HG03139 (cell line): Measurements from ENCODE around the gene TSPEAR.

Experiments used
- ATAC-seq: cut with Tn5 transposase; IDR thresholded peaks from one replicate; pipeline ENCODE4 v1.9.1; 2021; ENCODE audit not compliant: unreplicated experiment

TSPEAR gene

GRCh38 chr21:44533891-44534627, 177.3 kb downstream of the TSPEAR start:
- ATAC-seq, result no peak

- no peak for ATAC-seq
Observed at GRCh38 chr21:44533121-44533890, 178.1 kb downstream of the TSPEAR start.

DNA sequence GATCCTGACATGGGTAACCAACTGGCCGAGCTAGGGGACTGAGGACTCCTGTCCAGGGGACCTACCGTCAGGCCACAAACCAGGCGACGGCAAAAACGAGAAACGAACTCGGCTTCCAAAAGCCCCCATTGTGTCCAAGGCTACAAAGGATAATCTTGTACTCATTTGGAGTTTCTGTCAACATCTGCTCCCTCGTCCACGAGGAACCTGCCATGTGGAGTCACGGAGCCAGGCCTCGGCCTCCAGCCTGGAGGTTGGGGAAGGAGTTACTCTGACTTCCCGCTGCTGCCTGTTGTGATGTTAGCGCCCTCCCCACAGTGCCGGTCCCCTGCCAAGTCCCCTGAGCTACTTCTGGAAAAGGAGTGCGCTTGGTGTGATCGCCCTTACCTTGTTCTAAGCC, 178.7 kb downstream of the TSPEAR start:
- ATAC-seq, result no peak

- ATAC-seq, result no peak
Observed at GRCh38 chr21:44531606-44532564, 179.5 kb downstream of the TSPEAR start.

DNA sequence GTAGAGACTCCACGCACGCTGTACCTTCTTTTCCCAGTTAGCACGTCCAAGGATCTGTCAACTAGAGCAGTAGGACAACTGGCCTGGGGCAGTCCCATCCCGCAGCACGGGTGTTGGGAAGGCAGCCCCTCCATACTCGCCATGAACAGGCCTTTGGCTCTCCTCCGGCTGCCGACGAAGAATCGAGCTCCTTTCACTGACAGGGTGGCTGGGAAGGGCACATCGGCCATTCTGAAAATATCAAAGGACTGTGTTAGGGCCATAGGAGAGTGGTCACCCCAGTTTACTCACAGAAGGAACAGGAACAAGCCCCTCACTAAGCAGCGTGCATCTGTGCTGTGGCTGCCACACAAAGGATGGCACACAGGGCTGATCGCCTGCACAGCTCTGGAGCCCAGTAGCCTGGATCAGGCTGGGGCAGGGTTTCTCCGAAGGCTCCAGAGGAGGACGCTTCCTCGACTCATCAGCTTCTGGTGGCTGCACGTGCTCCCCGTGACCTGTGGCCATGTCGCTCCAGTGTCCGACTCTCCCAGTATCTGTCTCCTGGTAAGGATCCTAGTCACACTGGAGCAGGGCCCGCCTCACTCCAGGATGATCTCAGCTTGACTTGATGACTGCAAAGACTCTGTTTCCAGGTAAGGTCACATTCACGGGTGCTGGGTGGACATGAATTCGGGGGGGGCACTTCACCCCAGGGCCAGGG, 180.3 kb downstream of the TSPEAR start:
- no peak for ATAC-seq

GRCh38 chr21:44530221-44530902, 181.0 kb downstream of the TSPEAR start:
- no peak for ATAC-seq

DNA sequence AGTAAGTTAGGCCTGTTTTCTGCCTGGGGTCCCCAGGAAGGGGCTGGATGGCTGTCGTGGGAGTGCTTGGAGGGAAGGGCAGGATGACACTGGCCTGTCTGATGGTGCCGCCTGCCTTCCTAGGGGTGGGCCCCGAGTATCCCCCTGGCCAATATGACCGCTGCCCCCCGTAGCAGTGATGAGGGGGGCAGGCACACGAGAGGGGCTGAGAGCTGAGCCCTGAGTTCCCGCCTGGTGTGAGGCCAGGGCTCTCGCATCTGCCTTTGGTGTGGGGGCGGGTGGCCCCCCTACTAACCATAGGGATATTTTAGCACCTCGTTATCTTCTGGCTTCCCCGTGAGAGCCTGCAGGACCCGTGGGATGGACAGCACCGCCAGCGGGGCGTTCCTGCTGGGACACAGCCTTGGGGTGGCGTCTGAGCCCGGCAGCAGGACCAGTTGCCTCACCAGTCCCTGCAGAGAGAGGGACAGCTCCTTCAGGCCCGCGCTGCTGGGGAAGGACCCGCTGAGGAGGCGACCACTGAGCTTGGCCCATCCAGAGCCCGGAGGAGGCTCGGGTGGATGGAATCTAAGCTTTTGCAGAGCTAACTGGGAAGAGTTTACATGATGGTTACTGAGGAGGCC, 181.8 kb downstream of the TSPEAR start:
- ATAC-seq, result no peak

- ATAC-seq, result no peak
Observed at GRCh38 chr21:44529011-44529421, 182.4 kb downstream of the TSPEAR start.

DNA sequence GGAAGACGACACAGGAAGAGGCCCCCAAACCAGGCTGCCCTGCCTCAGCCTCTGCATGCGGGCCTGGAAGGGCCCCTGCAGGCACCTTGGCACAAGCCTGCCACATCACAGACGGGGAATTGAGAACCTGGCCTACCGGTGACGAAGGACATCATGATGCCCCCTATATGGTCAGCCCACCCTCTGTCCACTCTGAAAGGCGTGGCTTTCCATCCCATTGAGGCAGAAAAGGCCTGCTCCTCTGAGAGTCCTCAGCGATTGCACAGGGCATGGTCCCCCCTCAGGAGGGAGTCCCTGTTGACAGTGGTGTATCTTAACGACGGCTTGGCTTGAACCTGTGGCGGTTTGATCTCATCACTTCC, 182.8 kb downstream of the TSPEAR start:
- ATAC-seq, result no peak

GRCh38 chr21:44527983-44528633, 183.3 kb downstream of the TSPEAR start:
- ATAC-seq, result no peak

- ATAC-seq, result no peak
Observed at GRCh38 chr21:44527156-44527982, 184.0 kb downstream of the TSPEAR start.

DNA sequence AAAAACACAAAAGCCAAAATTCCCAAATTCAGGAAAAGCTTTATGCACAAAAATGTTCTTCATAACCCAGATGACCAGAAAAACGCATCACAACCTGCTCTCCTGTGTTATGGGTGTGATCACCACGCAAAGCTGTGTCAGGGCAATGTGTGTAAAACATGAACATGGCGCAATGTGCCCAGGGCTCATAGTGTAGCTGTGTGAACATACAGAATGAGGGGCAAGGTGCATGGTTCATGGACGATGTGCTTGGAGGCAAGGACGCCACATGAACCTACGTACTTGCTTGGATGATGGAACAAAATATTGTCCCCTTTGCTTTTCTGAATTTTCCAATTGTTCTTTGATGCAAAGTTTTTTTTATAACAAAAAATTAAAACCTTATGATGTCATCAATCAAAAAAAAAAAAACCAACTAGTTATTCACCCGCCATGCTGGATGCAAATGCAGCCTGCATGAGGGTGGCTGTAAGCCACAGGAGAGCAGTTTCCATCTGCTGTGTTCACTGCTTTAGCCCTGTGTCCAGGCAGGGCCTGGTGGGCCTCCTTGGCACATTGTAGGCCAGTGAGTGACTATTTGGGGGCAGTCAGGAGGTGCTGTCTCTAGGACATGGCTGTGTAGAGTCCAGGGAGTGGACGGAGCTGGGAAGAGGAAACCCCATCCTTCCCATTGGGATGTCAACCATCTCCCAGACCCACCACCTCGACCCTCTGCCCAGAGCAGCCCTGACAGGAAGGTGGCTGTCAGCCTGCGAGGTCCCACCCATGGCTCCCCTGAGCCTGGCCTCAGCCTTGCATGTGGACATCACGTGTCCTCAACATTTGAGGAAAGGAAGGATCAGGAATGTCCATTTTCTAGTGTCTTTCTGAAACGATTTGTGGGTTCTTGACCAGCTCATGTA, 185.0 kb downstream of the TSPEAR start:
- no peak for ATAC-seq

DNA sequence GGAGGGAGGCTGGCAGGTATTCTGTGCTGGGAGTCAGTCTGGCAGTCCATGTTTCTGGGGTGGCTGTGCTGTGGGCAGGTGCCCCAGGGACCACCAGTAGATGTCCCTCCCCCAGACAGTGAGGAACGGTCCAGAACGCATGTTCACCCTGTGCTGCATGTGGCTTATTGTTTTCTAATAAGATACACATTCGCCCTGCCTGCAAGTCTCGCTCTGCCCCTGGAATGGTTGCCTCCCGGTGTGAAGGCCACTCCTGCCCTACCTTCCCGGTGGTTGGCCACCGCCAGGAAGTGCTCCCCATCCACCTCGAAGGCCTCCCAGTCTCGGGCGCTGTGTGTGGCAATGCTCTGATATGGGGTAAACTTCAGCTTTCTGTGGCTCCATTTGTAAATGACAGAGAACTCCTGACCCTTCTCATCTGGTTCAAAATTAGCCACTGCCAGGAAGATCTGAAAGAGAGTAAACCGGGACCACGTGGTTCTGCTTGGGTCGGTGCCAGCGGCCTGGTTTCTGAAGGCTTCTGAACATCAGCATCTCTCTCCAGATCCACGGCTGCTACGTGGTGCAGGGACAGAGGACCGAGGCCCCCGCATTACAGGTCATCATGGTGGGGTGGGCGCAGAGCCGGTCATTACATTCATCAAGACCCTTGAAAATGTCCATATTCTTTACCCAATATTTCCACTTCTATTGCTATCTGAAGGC, 185.8 kb downstream of the TSPEAR start:
- no peak for ATAC-seq

GRCh38 chr21:44524414-44525371, 186.7 kb downstream of the TSPEAR start:
- no peak for ATAC-seq

GRCh38 chr21:44523567-44524413, 187.6 kb downstream of the TSPEAR start:
- ATAC-seq, result no peak
